K562 (cell line): ENCODE data around the gene CEMIP2. TPM values are rescaled to one million over a fixed set of nuclear protein-coding genes. Genes with fewer than 3 reads are reported as not detected.

ENCODE experiments used
- ATAC-seq: fragments of 200-7000 bp; cut with Tn5 transposase; 3 replicates; pipeline ENCODE4 v1.9.1; 2020; ENCODE audit warnings: moderate library complexity
- BruUV-seq: library from RNA; stranded (reverse); fragments of 400-500 nt; replicated peaks from 2 replicates; lab custom pipeline; 2021; lab: Mats Ljungman, UMichigan
- CTCF ChIA-PET: fragments of 300-600 bp; formaldehyde crosslinking; extraction: SDS; loops from one replicate; lab custom pipeline; 2021; ENCODE audit warnings: low intra/inter-chr PET ratio; lab: Yijun Ruan, JAX
- POLR2A ChIA-PET: fragments of 300-600, 350-650 bp; sonication (Branson Sonifier 250); formaldehyde crosslinking; extraction: SDS; loops from one replicate; lab custom pipeline; 2021; ENCODE audit warnings: antibody characterized with exemption, inconsistent platforms; lab: Yijun Ruan, JAX
- DNase-seq, 4 experiments: peaks; one replicate each; pipeline versions ENCODE4 v3.0.0 to v3.0.0-alpha.2; 2011 to 2018; ENCODE audit warnings: low spot score in 3 of 4, mixed read lengths in 3 of 4; ENCODE audit errors: extremely low read depth in 1 of 4
- FAIRE-seq: peaks from 2 replicates; lab custom pipeline; 2011; peaks lifted over from hg19 to GRCh38; lab: Jason Lieb, UNC
- H2AFZ ChIP-seq: 2 replicates; pipeline ENCODE4 v1.6.0; 2011; ENCODE audit warnings: low read depth, low read length, control low read depth, inconsistent platforms
- H3K27ac ChIP-seq: fragments of 200-600 bp; 3 replicates; pipeline ENCODE4 v1.8.0; 2011; ENCODE audit warnings: low read depth, mild to moderate bottlenecking, control low read depth, inconsistent platforms, low read length, moderate library complexity, mixed read lengths; ENCODE audit errors: extremely low read depth
- H3K27me3 ChIP-seq, 2 experiments: fragments of 300-600 bp in 1 of 2; 2 replicates in 1 of 2; 3 replicates in 1 of 2; pipeline versions ENCODE4 v1.6.0 to v1.8.0; 2011; ENCODE audit warnings: inconsistent platforms in 2 of 2, low read length in 2 of 2, mild to moderate bottlenecking in 1 of 2, mixed read lengths in 1 of 2, moderate library complexity in 1 of 2; ENCODE audit not compliant: control insufficient read depth in 2 of 2, insufficient read depth in 2 of 2
- H3K36me3 ChIP-seq: fragments of 300-600 bp; 3 replicates; pipeline ENCODE4 v1.8.0; 2011; ENCODE audit warnings: mild to moderate bottlenecking, low read length, inconsistent platforms; ENCODE audit not compliant: control insufficient read depth, insufficient read depth
- H3K4me1 ChIP-seq, 2 experiments: fragments of 200-600 bp in 1 of 2; replicated peaks in 1 of 2; 2 replicates in 1 of 2; 3 replicates in 1 of 2; pipeline versions ENCODE4 v1.5.1 to v1.8.0; 2011; ENCODE audit warnings: inconsistent platforms in 2 of 2, low read length in 2 of 2, mild to moderate bottlenecking in 1 of 2, mixed read lengths in 1 of 2, moderate library complexity in 1 of 2; ENCODE audit not compliant: control insufficient read depth in 2 of 2, insufficient read depth in 2 of 2
- H3K4me2 ChIP-seq: 2 replicates; pipeline ENCODE4 v1.6.1; 2011; ENCODE audit warnings: low read length, control low read depth, inconsistent platforms, mixed read lengths; ENCODE audit not compliant: insufficient read depth
- H3K4me3 ChIP-seq: fragments of 200-600 bp; sonication (generic), shearing (Covaris generic); 2 replicates; pipeline ENCODE4 v1.5.1; 2016; ENCODE audit warnings: control low read depth, inconsistent platforms
- H3K79me2 ChIP-seq: fragments of 200-600 bp; 3 replicates; pipeline ENCODE4 v1.8.0; 2011; ENCODE audit warnings: low read length, inconsistent platforms; ENCODE audit not compliant: control insufficient read depth, insufficient read depth
- H3K9ac ChIP-seq, 2 experiments: 2 replicates each; pipeline versions ENCODE4 v1.6.0 to v1.6.1; 2011; ENCODE audit warnings: low read depth in 2 of 2, low read length in 2 of 2, control low read depth in 1 of 2, inconsistent platforms in 1 of 2, mild to moderate bottlenecking in 1 of 2, mixed read lengths in 1 of 2; ENCODE audit not compliant: insufficient read depth in 1 of 2
- H3K9me1 ChIP-seq: one replicate; pipeline ENCODE4 v1.6.0; 2011; ENCODE audit warnings: inconsistent platforms, mild to moderate bottlenecking, low read length, moderate library complexity; ENCODE audit not compliant: control insufficient read depth, insufficient read depth
- H3K9me3 ChIP-seq: replicated peaks from 2 replicates; pipeline ENCODE4 v1.5.1; 2011; ENCODE audit warnings: low read depth, low read length, inconsistent platforms; ENCODE audit not compliant: control insufficient read depth, insufficient read depth
- H4K20me1 ChIP-seq: replicated peaks from 2 replicates; pipeline ENCODE4 v1.6.1; 2011; ENCODE audit warnings: low read length, inconsistent platforms, mixed read lengths; ENCODE audit not compliant: control insufficient read depth, insufficient read depth
- BCOR ChIP-seq: fragments of 450-650 bp; IDR thresholded peaks from 2 replicates; pipeline ENCODE4 v1.6.1; 2016
- FOS ChIP-seq: IDR thresholded peaks from 3 replicates; pipeline ENCODE4 v1.6.1; 2011; ENCODE audit not compliant: insufficient read length; ENCODE audit errors: extremely low read depth
- KDM1A ChIP-seq, 2 experiments: fragments of 450-650 bp; IDR thresholded peaks; 2 replicates each; pipeline ENCODE4 v1.6.1; 2016; ENCODE audit warnings: mild to moderate bottlenecking in 2 of 2
- KLF1 ChIP-seq: fragments of 450-650 bp; IDR thresholded peaks from 2 replicates; pipeline ENCODE4 v1.6.1; 2016; ENCODE audit warnings: missing genetic modification characterization, missing compliant biosample characterization
- NR2C2 ChIP-seq, 2 experiments: fragments of 200-800 bp in 1 of 2; sonication (Bioruptor generic) in 1 of 2; sonication (generic) in 1 of 2; formaldehyde crosslinking in 1 of 2; IDR thresholded peaks; 2 replicates each; pipeline versions ENCODE4 v1.6.1 to v1.8.0; 2016 to 2022; ENCODE audit warnings: mild to moderate bottlenecking in 1 of 2, missing compliant biosample characterization in 1 of 2, missing genetic modification characterization in 1 of 2, missing genetic modification reagents in 1 of 2
- RBM25 ChIP-seq: fragments of 200-400 bp; formaldehyde crosslinking; IDR thresholded peaks from 2 replicates; pipeline ENCODE4 v1.6.1; 2018; ENCODE audit warnings: low read length, low read depth, moderate library complexity; ENCODE audit not compliant: severe bottlenecking
- SMAD4 ChIP-seq: fragments of 250-450 bp; sonication (Bioruptor Pico); conservative IDR thresholded peaks from 2 replicates; pipeline ENCODE4 v1.8.0; 2021; ENCODE audit warnings: inconsistent platforms, mild to moderate bottlenecking, moderate library complexity
- ZFP36 ChIP-seq: fragments of 150-350 bp; IDR thresholded peaks from 2 replicates; pipeline ENCODE4 v1.6.1; 2018; ENCODE audit warnings: low read length, low read depth; ENCODE audit not compliant: partially characterized antibody
- ZNF3 ChIP-seq: fragments of 250-450 bp; sonication (Bioruptor Pico); IDR thresholded peaks from 2 replicates; pipeline ENCODE4 v1.5.0; 2021; ENCODE audit warnings: mild to moderate bottlenecking, moderate library complexity
- ZNF707 ChIP-seq: fragments of 250-450 bp; sonication (Bioruptor Pico); conservative IDR thresholded peaks from 2 replicates; pipeline ENCODE4 v1.8.0; 2022; ENCODE audit warnings: inconsistent platforms, mild to moderate bottlenecking, moderate library complexity
- ZSCAN32 ChIP-seq: fragments of 450-650 bp; formaldehyde crosslinking; IDR thresholded peaks from 2 replicates; pipeline ENCODE4 v1.4.0; 2020; ENCODE audit warnings: mild to moderate bottlenecking, moderate library complexity
- WGBS: fragments of 100-300 bp; shearing (Covaris generic); methylation state at CpG from one replicate; pipeline ENCODE4 v1.1.6; 2016; ENCODE audit warnings: low coverage, mixed read lengths; ENCODE audit not compliant: insufficient coverage; ENCODE audit errors: missing lambda C conversion rate; 5-methylcytosine and 5-hydroxymethylcytosine counted together
- in situ Hi-C: fragments of 300-500 bp; cut with MboI; formaldehyde crosslinking; loops from 4 replicates; pipeline ENCODE4 v1.15.0; 2018; ENCODE audit warnings: inconsistent platforms, mixed read lengths
- intact Hi-C: fragments of 100-400 bp; cut with micrococcal nuclease; formaldehyde crosslinking; loops from 2 replicates; pipeline ENCODE4 v1.14.2; 2022
- polyA plus RNA-seq, 8 experiments: library from polyadenylated mRNA; depleted of rRNA in 4 of 8; stranded (reverse) in 5 of 8; unstranded in 3 of 8; fragments of >200 nt; fragmentation: Nextera tagmentation in 2 of 8; fragmentation: Illumina TruSeq in 1 of 8; extraction: Ambion mirVana in 2 of 8; extraction: Trizol in 1 of 8; gene quantifications; 2 replicates each; pipeline versions ENCODE4 v1.2.1 to v1.2.3, GENCODE V29; 2011 to 2014; ENCODE audit warnings: inconsistent platforms in 1 of 8, missing spikeins in 1 of 8
- total RNA-seq, 7 experiments: library from RNA; depleted of rRNA in 6 of 7; stranded (reverse); fragments of >200 nt in 6 of 7; fragmentation: Illumina TruSeq in 2 of 7; extraction: Trizol in 2 of 7; gene quantifications; 2 replicates each; pipeline versions ENCODE4 v1.2.1 to v1.2.3, GENCODE V29; 2011 to 2021; ENCODE audit warnings: low replicate concordance in 1 of 7
- TF ChIP-seq, protein P1 (sequence below): fragments of 250-450 bp; sonication (Bioruptor Pico); IDR thresholded peaks from 2 replicates; pipeline ENCODE4 v1.8.0; 2022; ENCODE audit warnings: inconsistent platforms, mild to moderate bottlenecking, moderate library complexity, borderline replicate concordance

Gene CEMIP2
- total and polyA plus RNA-seq, 9 of the 15 experiments (the other 6 are each of a cell fraction or from before 2014, with no cell fraction given), result 5.4 to 29.9 (median 14.2) TPM

DNA sequence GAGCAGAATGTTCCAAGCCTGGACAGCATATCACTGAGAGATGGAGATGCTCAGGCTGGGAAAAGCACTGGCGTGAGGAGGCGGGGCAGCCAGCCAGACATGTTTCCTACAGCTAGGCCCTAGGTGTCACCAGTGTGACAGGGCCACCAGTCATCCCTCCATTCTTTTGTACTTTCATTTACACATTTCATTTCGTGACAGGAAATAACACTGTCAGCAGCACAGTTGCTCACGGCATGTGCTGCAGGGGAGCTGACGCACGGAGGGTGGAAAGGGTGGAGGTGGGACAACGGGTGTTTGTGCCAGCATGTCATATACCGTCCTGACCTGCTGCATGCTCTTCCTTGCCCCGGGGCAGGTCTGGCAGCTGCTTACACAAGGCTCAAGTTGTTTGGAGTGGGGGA lies 14.8 kb upstream of the CEMIP2 start (continued):
- TF ChIP-seq KLF1 (tag), result no peak

DNA sequence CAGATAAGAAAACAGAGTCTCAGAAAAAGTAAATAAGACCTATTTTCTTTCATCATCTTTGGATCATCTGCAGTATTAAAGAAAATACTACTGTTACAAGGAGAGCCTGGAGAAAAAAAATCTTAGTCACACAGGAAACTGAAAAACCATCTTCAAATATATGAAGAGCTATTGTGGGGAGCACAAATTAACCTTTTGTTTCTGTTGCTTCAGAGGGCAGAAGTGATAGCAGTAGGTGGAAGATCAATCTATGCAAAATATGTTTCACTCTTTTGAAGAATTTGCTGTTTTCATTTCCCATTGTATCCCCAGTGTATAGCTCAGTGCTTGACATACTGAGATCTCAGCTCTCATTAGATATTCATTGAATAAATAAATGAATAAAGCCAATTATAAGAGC lies 13.1 kb upstream of the CEMIP2 start:
- ATAC-seq, result no peak
- in situ Hi-C loops, result no loop called here
- peaks cover 0 to 4% of the 10 kb centered on the region in 2 experiments; a peak in 2 of 5 replicates for H3K27me3 ChIP-seq
- no peaks in the 10 kb centered on the region for H3K79me2 ChIP-seq
- POLR2A ChIA-PET, result interaction anchor here (0.6 kb wide), 1 partner anchor 90 kb away, joined by 3 read pairs; no protein-coding TSS in a partner anchor
- CTCF ChIA-PET, result no interaction called here
- FAIRE-seq, result no peak
- no peaks in the 10 kb centered on the region for H4K20me1 ChIP-seq
- no peaks in the 10 kb centered on the region for H3K9me3 ChIP-seq
- DNase-seq, result no peak
- TF ChIP-seq SMAD4 (CRISPR knock-in tag), result no peak
- TF ChIP-seq FOS, result no peak
- TF ChIP-seq, all 486 proteins: peak for 0
- Histone ChIP-seq H3K27ac (no peak overlapping the region), H3K36me3 (no peaks in the 10 kb centered on the region), H3K4me3 (no peak overlapping the region), H3K4me1 (no peaks in the 10 kb centered on the region; a peak in 1 of 5 replicates), H3K4me2 (no peak overlapping the region), H3K9me1 (no peaks in the 10 kb centered on the region), H2AFZ (no peak overlapping the region), H3K9ac (no peak overlapping the region)
- intact Hi-C loops, result no loop called here
- no TSS peak for BruUV-seq

DNA sequence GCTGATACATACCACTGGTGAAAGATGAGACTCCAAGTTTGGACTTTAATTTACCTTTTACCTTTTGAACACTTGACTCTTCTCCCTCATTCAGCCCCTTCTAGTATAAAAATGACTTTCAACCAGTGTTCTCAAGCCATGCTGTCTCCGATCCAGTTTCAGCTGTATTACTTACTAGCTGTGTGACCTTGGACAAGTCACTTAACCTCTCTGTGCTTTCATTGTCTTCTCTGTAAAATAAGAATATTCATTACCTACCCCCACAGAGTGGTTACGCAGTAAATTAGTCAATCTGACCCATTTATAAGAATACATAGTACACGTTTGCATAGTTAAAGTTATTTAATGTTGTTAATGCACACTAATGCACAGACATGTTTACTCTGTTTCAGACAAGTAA lies 12.6 kb upstream of the CEMIP2 start:
- Histone ChIP-seq H3K9me1 (no peaks in the 10 kb centered on the region), H4K20me1 (no peaks in the 10 kb centered on the region), H3K4me2 (no peak overlapping the region), H2AFZ (no peak overlapping the region), H3K79me2 (no peaks in the 10 kb centered on the region), H3K4me1 (no peaks in the 10 kb centered on the region; a peak in 1 of 5 replicates), H3K36me3 (no peaks in the 10 kb centered on the region), H3K9me3 (no peaks in the 10 kb centered on the region), H3K9ac (no peak overlapping the region), H3K4me3 (no peak overlapping the region), H3K27me3 (peaks cover 0 to 4% of the 10 kb centered on the region in 2 experiments; a peak in 2 of 5 replicates), H3K27ac (no peak overlapping the region)
- FAIRE-seq (no peak), ATAC-seq (no peak), DNase-seq (no peak)
- peak; percentile 29; the same call in 1 of the 2 replicates for TF ChIP-seq BCOR
- peak; percentile 92 for TF ChIP-seq RBM25
- TF ChIP-seq ZSCAN32 (CRISPR knock-in tag), result no peak
- TF ChIP-seq ZFP36, result peak; percentile 53
- TF ChIP-seq ZNF707 (CRISPR knock-in tag), result no peak
- TF ChIP-seq, protein P1, sequence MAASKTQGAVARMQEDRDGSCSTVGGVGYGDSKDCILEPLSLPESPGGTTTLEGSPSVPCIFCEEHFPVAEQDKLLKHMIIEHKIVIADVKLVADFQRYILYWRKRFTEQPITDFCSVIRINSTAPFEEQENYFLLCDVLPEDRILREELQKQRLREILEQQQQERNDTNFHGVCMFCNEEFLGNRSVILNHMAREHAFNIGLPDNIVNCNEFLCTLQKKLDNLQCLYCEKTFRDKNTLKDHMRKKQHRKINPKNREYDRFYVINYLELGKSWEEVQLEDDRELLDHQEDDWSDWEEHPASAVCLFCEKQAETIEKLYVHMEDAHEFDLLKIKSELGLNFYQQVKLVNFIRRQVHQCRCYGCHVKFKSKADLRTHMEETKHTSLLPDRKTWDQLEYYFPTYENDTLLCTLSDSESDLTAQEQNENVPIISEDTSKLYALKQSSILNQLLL (CRISPR knock-in tag), result no peak
- TF ChIP-seq KDM1A (IDR thresholded peaks at IDR 0.05), result 0 out of 4 replicates have a peak, but pooled peaks of 1 of the 2 experiments have one; percentile 7
- TF ChIP-seq ZNF3 (CRISPR knock-in tag), result no peak
- no peak for TF ChIP-seq NR2C2 (CRISPR knock-in tag; IDR thresholded peaks at IDR 0.05)
- no peak for TF ChIP-seq NR2C2 (tag; IDR thresholded peaks at IDR 0.05)
- no TSS peak for BruUV-seq
- in situ Hi-C loops (no loop called here), intact Hi-C loops (no loop called here)
- POLR2A ChIA-PET, result no interaction called here
- 0% methylated on average over 3 of the region's 3 CpGs for WGBS
- CTCF ChIA-PET, result no interaction called here
